Liver (tissue), 9 donors: ENCODE data around the gene TMEM91. TPM values are rescaled to one million over a fixed set of nuclear protein-coding genes. Genes with fewer than 3 reads are reported as not detected.

Source experiments
- DNase-seq: peaks from one replicate; pipeline ENCODE4 v3.0.0-alpha.2; 2017; ENCODE audit warnings: low spot score
- H3K27ac ChIP-seq, 2 donors: one replicate each; pipeline ENCODE4 v1.7.0; 2013; ENCODE audit warnings: inconsistent platforms in 2 of 2, low read length in 2 of 2, control low read depth in 1 of 2, low read depth in 1 of 2, mild to moderate bottlenecking in 1 of 2
- H3K27me3 ChIP-seq, 4 donors: one replicate each; pipeline versions ENCODE4 v1.6.1 to v1.7.0; 2013; ENCODE audit warnings: low read length in 3 of 4, inconsistent platforms in 1 of 4, mild to moderate bottlenecking in 1 of 4, moderate library complexity in 1 of 4; ENCODE audit not compliant: control insufficient read depth in 4 of 4, insufficient read depth in 4 of 4
- H3K36me3 ChIP-seq, 4 donors: one replicate each; pipeline versions ENCODE4 v1.6.1 to v1.7.0; 2013; ENCODE audit warnings: low read length in 3 of 4, mild to moderate bottlenecking in 3 of 4, low read depth in 1 of 4, moderate library complexity in 1 of 4; ENCODE audit not compliant: control insufficient read depth in 4 of 4, insufficient read depth in 3 of 4
- H3K4me1 ChIP-seq, 4 donors: one replicate each; pipeline versions ENCODE4 v1.6.1 to v1.7.0; 2013; ENCODE audit warnings: low read length in 3 of 4, mild to moderate bottlenecking in 3 of 4, moderate library complexity in 1 of 4; ENCODE audit not compliant: control insufficient read depth in 4 of 4, insufficient read depth in 4 of 4
- H3K4me3 ChIP-seq, 3 donors: one replicate each; pipeline versions ENCODE4 v1.6.1 to v1.7.0; 2013; ENCODE audit warnings: low read length in 3 of 3, control low read depth in 1 of 3, low read depth in 1 of 3, mild to moderate bottlenecking in 1 of 3
- H3K9ac ChIP-seq, 2 donors: one replicate each; pipeline ENCODE4 v1.7.0; 2013; ENCODE audit warnings: low read length in 2 of 2, mild to moderate bottlenecking in 2 of 2, moderate library complexity in 2 of 2, control low read depth in 1 of 2, low read depth in 1 of 2
- H3K9me3 ChIP-seq, 4 donors: one replicate each; pipeline versions ENCODE4 v1.6.1 to v1.7.0; 2013; ENCODE audit warnings: low read length in 3 of 4; ENCODE audit not compliant: control insufficient read depth in 4 of 4
- ATF3 ChIP-seq: IDR thresholded peaks from 2 replicates; pipeline ENCODE4 v1.6.1; 2016; ENCODE audit warnings: antibody characterized with exemption
- EGR1 ChIP-seq, 2 donors: IDR thresholded peaks; 2 replicates each; pipeline ENCODE4 v1.6.1; 2016 to 2018; ENCODE audit warnings: antibody characterized with exemption in 2 of 2, low read depth in 2 of 2
- GABPA ChIP-seq, 2 donors: IDR thresholded peaks in 1 of 2; conservative IDR thresholded peaks in 1 of 2; 2 replicates each; pipeline ENCODE4 v1.6.1; 2016; ENCODE audit warnings: antibody characterized with exemption in 2 of 2, mild to moderate bottlenecking in 1 of 2, moderate library complexity in 1 of 2
- HNF4A ChIP-seq, 2 donors: conservative IDR thresholded peaks; 2 replicates each; pipeline ENCODE4 v1.6.1; 2016; ENCODE audit warnings: antibody characterized with exemption in 2 of 2, mild to moderate bottlenecking in 2 of 2
- HNF4G ChIP-seq: IDR thresholded peaks from 2 replicates; pipeline ENCODE4 v1.6.1; 2016; ENCODE audit warnings: antibody characterized with exemption
- JUND ChIP-seq, 2 donors: IDR thresholded peaks; 2 replicates each; pipeline ENCODE4 v1.6.1; 2016; ENCODE audit warnings: antibody characterized with exemption in 2 of 2
- NR2F2 ChIP-seq: IDR thresholded peaks from 2 replicates; pipeline ENCODE4 v1.6.1; 2016; ENCODE audit warnings: antibody characterized with exemption
- RAD21 ChIP-seq, 2 donors: IDR thresholded peaks; 2 replicates each; pipeline ENCODE4 v1.6.1; 2016; ENCODE audit warnings: antibody characterized with exemption in 2 of 2, mild to moderate bottlenecking in 2 of 2
- REST ChIP-seq: IDR thresholded peaks from 2 replicates; pipeline ENCODE4 v1.6.1; 2016; ENCODE audit warnings: antibody characterized with exemption, mild to moderate bottlenecking
- RXRA ChIP-seq, 2 donors: IDR thresholded peaks; 2 replicates each; pipeline ENCODE4 v1.6.1; 2017 to 2018; ENCODE audit warnings: antibody characterized with exemption in 2 of 2, mild to moderate bottlenecking in 1 of 2
- SP1 ChIP-seq: IDR thresholded peaks from 2 replicates; pipeline ENCODE4 v1.6.1; 2018; ENCODE audit warnings: antibody characterized with exemption, mild to moderate bottlenecking
- TAF1 ChIP-seq: conservative IDR thresholded peaks from 2 replicates; pipeline ENCODE4 v1.6.1; 2016; ENCODE audit warnings: antibody characterized with exemption, mild to moderate bottlenecking
- YY1 ChIP-seq: IDR thresholded peaks from 2 replicates; pipeline ENCODE4 v1.6.1; 2016; ENCODE audit warnings: antibody characterized with exemption, mild to moderate bottlenecking
- ZBTB33 ChIP-seq: IDR thresholded peaks from 2 replicates; pipeline ENCODE4 v1.6.1; 2016; ENCODE audit warnings: antibody characterized with exemption
- WGBS: extraction: QIAGEN DNeasy Blood & Tissue Kit; methylation state at CpG from one replicate; pipeline ENCODE4 v1.1.7; 2013; 5-methylcytosine and 5-hydroxymethylcytosine counted together
- polyA plus RNA-seq, 2 donors: library from polyadenylated mRNA; stranded (reverse) in 1 of 2; unstranded in 1 of 2; fragments of 200-250 nt in 1 of 2; fragments of >200 nt in 1 of 2; fragmentation: Nextera tagmentation in 1 of 2; extraction: Ambion mirVana in 1 of 2; gene quantifications; one replicate each; pipeline versions ENCODE4 v1.2.1 to v1.2.3, GENCODE V29; 2013 to 2015
- total RNA-seq, 2 donors: library from RNA; depleted of rRNA; stranded (reverse); fragments of >200 nt; gene quantifications; one replicate each; pipeline ENCODE4 v1.2.3, GENCODE V29; 2014
- TF ChIP-seq, protein P1 (sequence below): fragments of 150-350 bp; IDR thresholded peaks from 2 replicates; pipeline ENCODE4 v1.5.1; 2017; ENCODE audit warnings: improper control_type of control experiment, low read depth, low read length; ENCODE audit not compliant: missing input control
- TF ChIP-seq, protein P2 (sequence below): IDR thresholded peaks from 2 replicates; pipeline ENCODE4 v1.6.1; 2016; ENCODE audit warnings: antibody characterized with exemption
- donor health status: healthy.
- donor health status: healthy.
- donor health status: healthy.
- donor health status: healthy.
- donor health status: healthy.

The TMEM91 gene
- total and polyA plus RNA-seq, 4 donors = 1.6 to 4.0 (median 2.9) TPM

DNA sequence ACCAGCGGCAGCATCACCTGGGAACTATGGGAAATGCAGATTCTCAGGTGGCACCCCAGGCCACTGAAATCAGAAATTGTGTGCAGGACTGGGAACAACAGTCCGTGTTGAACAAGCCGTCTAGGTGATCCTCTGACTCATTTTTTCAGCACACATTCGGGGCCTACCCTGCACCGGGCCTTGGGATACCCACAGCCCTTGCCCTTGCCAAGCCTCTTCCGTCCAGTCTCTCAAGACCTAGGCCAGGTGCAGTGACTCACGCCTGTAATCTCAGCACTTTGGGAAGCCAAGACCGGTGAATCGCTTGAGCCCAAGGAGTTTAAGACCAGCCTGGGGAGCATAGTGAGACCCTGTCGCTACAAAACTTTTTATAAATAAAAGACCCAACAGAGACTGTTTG is 40.9 kb upstream of the TMEM91 start:
- no peak overlapping the region for H3K27ac ChIP-seq

More for the DNA sequence above, 40.9 kb upstream of the TMEM91 start:
- H3K4me1 ChIP-seq = peaks cover 0 to 4% (median 0%) of the 10 kb centered on the region in 4 donors
- H3K9me3 ChIP-seq = no peaks in the 10 kb centered on the region
- TF ChIP-seq ATF3 (no peak), TAF1 (no peak), REST (no peak), ZBTB33 (no peak), HNF4G (no peak), RXRA (IDR thresholded peaks at IDR 0.05) (no peak), YY1 (no peak), JUND (IDR thresholded peaks at IDR 0.05) (no peak), NR2F2 (no peak), RAD21 (IDR thresholded peaks at IDR 0.05) (no peak), HNF4A (conservative IDR thresholded peaks at IDR 0.05) (no peak), GABPA (IDR thresholded peaks at IDR 0.05 in 1 of 2, conservative IDR thresholded peaks at IDR 0.05 in 1 of 2) (no peak), EGR1 (IDR thresholded peaks at IDR 0.05; ENCODE audit: low read depth in 2 of 2) (no peak), SP1 (no peak)
- TF ChIP-seq, protein P1, sequence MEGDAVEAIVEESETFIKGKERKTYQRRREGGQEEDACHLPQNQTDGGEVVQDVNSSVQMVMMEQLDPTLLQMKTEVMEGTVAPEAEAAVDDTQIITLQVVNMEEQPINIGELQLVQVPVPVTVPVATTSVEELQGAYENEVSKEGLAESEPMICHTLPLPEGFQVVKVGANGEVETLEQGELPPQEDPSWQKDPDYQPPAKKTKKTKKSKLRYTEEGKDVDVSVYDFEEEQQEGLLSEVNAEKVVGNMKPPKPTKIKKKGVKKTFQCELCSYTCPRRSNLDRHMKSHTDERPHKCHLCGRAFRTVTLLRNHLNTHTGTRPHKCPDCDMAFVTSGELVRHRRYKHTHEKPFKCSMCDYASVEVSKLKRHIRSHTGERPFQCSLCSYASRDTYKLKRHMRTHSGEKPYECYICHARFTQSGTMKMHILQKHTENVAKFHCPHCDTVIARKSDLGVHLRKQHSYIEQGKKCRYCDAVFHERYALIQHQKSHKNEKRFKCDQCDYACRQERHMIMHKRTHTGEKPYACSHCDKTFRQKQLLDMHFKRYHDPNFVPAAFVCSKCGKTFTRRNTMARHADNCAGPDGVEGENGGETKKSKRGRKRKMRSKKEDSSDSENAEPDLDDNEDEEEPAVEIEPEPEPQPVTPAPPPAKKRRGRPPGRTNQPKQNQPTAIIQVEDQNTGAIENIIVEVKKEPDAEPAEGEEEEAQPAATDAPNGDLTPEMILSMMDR = no peak
- TF ChIP-seq, protein P2, sequence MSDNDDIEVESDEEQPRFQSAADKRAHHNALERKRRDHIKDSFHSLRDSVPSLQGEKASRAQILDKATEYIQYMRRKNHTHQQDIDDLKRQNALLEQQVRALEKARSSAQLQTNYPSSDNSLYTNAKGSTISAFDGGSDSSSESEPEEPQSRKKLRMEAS = no peak
- 93% methylated on average over 10 of the region's 10 CpGs for WGBS
- no peaks in the 10 kb centered on the region for H3K27me3 ChIP-seq
- peaks cover 0 to 4% (median 1%) of the 10 kb centered on the region in 4 donors for H3K36me3 ChIP-seq
- DNase-seq = no peak
- H3K9ac ChIP-seq = no peak overlapping the region
- no peak overlapping the region for H3K4me3 ChIP-seq
